ENCODE results near the gene C2orf92.

DNA sequence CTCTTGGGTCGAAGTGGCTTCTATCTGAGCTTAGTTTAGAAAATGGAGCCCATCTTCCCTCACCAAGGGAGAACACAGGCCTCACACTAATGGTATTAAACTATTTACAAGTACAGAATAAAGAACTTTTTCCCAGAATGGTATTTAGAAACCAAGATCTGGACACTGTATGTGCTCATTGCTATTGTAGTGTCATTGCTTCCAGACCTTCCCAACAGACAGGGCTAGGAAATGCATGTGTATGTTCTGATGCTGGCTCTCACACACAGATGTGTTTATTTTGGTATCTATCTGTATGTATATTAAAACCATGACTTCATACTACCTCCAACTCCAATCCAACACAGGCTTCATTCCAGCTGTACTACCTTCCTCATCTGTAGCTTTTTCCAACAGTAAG, 15.6 kb upstream of the C2orf92 start:
- TF ChIP-seq GLIS3 (CRISPR knock-in tag; IDR thresholded peaks at IDR 0.05) (no peak), ZFP3 (CRISPR knock-in tag; IDR thresholded peaks at IDR 0.05) (no peak), ZFP30 (CRISPR knock-in tag; IDR thresholded peaks at IDR 0.05) (no peak), ESRRG (CRISPR knock-in tag; IDR thresholded peaks at IDR 0.05) (no peak), CSDC2 (CRISPR knock-in tag; IDR thresholded peaks at IDR 0.05) (no peak)
- TF ChIP-seq, protein P1, sequence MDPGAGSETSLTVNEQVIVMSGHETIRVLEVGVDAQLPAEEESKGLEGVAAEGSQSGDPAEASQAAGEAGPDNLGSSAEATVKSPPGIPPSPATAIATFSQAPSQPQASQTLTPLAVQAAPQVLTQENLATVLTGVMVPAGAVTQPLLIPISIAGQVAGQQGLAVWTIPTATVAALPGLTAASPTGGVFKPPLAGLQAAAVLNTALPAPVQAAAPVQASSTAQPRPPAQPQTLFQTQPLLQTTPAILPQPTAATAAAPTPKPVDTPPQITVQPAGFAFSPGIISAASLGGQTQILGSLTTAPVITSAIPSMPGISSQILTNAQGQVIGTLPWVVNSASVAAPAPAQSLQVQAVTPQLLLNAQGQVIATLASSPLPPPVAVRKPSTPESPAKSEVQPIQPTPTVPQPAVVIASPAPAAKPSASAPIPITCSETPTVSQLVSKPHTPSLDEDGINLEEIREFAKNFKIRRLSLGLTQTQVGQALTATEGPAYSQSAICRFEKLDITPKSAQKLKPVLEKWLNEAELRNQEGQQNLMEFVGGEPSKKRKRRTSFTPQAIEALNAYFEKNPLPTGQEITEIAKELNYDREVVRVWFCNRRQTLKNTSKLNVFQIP (CRISPR knock-in tag; IDR thresholded peaks at IDR 0.05; ENCODE audit: borderline replicate concordance, low read depth) = no peak
- TF ChIP-seq, protein P2, sequence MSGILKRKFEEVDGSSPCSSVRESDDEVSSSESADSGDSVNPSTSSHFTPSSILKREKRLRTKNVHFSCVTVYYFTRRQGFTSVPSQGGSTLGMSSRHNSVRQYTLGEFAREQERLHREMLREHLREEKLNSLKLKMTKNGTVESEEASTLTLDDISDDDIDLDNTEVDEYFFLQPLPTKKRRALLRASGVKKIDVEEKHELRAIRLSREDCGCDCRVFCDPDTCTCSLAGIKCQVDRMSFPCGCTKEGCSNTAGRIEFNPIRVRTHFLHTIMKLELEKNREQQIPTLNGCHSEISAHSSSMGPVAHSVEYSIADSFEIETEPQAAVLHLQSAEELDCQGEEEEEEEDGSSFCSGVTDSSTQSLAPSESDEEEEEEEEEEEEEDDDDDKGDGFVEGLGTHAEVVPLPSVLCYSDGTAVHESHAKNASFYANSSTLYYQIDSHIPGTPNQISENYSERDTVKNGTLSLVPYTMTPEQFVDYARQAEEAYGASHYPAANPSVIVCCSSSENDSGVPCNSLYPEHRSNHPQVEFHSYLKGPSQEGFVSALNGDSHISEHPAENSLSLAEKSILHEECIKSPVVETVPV (CRISPR knock-in tag; IDR thresholded peaks at IDR 0.05) = no peak
- TF ChIP-seq, protein P3, sequence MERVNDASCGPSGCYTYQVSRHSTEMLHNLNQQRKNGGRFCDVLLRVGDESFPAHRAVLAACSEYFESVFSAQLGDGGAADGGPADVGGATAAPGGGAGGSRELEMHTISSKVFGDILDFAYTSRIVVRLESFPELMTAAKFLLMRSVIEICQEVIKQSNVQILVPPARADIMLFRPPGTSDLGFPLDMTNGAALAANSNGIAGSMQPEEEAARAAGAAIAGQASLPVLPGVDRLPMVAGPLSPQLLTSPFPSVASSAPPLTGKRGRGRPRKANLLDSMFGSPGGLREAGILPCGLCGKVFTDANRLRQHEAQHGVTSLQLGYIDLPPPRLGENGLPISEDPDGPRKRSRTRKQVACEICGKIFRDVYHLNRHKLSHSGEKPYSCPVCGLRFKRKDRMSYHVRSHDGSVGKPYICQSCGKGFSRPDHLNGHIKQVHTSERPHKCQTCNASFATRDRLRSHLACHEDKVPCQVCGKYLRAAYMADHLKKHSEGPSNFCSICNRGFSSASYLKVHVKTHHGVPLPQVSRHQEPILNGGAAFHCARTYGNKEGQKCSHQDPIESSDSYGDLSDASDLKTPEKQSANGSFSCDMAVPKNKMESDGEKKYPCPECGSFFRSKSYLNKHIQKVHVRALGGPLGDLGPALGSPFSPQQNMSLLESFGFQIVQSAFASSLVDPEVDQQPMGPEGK (CRISPR knock-in tag; IDR thresholded peaks at IDR 0.05; ENCODE audit: borderline replicate concordance) = no peak
